Bronchial epithelial cell (primary cell): ENCODE results near the gene ANKRD45. TPM values are rescaled to one million over a fixed set of nuclear protein-coding genes. Genes with fewer than 3 reads are reported as not detected.
A peak's percentile ranks its signal among the peaks of the same experiment; 100 is the strongest.
"Not testable (repeated sequence)": the region's sequence is repeated elsewhere in the genome, so short reads cannot be mapped to it uniquely, and the experiment has no call there.

ENCODE experiments used
- DNase-seq: peaks from one replicate; pipeline ENCODE4 v3.0.0-alpha.2; 2010; ENCODE audit warnings: low read depth
- FAIRE-seq: peaks from 2 replicates; lab custom pipeline; 2011; peaks lifted over from hg19 to GRCh38; lab: Jason Lieb, UNC
- H3K27me3 ChIP-seq: 2 replicates; pipeline ENCODE4 v1.5.1; 2011; ENCODE audit warnings: low read length; ENCODE audit not compliant: control insufficient read depth, insufficient read depth
- H3K36me3 ChIP-seq: 2 replicates; pipeline ENCODE4 v1.5.1; 2011; ENCODE audit warnings: low read length; ENCODE audit not compliant: control insufficient read depth, insufficient read depth
- H3K4me3 ChIP-seq: 2 replicates; pipeline ENCODE4 v1.5.1; 2011; ENCODE audit warnings: mild to moderate bottlenecking, low read depth, low read length, control low read depth
- CTCF ChIP-seq: IDR thresholded peaks from 2 replicates; pipeline ENCODE4 v1.5.1; 2011; ENCODE audit warnings: mild to moderate bottlenecking, moderate library complexity, low read length, control low read depth, inconsistent platforms; ENCODE audit not compliant: insufficient read depth, severe bottlenecking
- total RNA-seq: library from RNA; depleted of rRNA; stranded (reverse); fragments of >200 nt; gene quantifications from 2 replicates; pipeline ENCODE4 v1.2.1, GENCODE V29; 2014

ANKRD45 gene
- total RNA-seq, 1 donor from 2014 or later = under 0.01 TPM

- TF ChIP-seq CTCF = no peak
- DNase-seq = no peak
- no peak for FAIRE-seq
- Histone ChIP-seq H3K36me3 (no peaks in the 10 kb centered on the region), H3K27me3 (no peaks in the 10 kb centered on the region), H3K4me3 (no peak within 1 kb of the TSS)
Observed at GRCh38 chr1:173635116-173635515, 34.5 kb downstream of the ANKRD45 start, which contains the start of gene TEX50. Gene TEX50 (plus strand): TSS chr1:173635338. CDS start chr1:173635522, 184 bp downstream.

GRCh38 chr1:173628888-173629287, 40.8 kb downstream of the ANKRD45 start:
- Histone ChIP-seq H3K27me3 (no peaks in the 10 kb centered on the region), H3K36me3 (no peaks in the 10 kb centered on the region), H3K4me3 (no peak overlapping the region)
- no peak for TF ChIP-seq CTCF
- FAIRE-seq (no peak), DNase-seq (peak; percentile 38)

- Histone ChIP-seq H3K4me3 (no peak overlapping the region), H3K36me3 (no peaks in the 10 kb centered on the region), H3K27me3 (no peaks in the 10 kb centered on the region)
- no peak for TF ChIP-seq CTCF
- DNase-seq (no peak), FAIRE-seq (no peak)
Observed at GRCh38 chr1:173627269-173627668, 42.4 kb downstream of the ANKRD45 start.

GRCh38 chr1:173616859-173617258, 52.8 kb downstream of the ANKRD45 start:
- FAIRE-seq (no peak), DNase-seq (no peak)
- no peaks in the 10 kb centered on the region for H3K36me3 ChIP-seq
- no peak overlapping the region for H3K4me3 ChIP-seq
- no peak for TF ChIP-seq CTCF
- H3K27me3 ChIP-seq = no peaks in the 10 kb centered on the region

- not testable (repeated sequence) for H3K27me3 ChIP-seq, FAIRE-seq, DNase-seq, H3K4me3 ChIP-seq, H3K36me3 ChIP-seq
Observed at GRCh38 chr1:173613086-173613485, 56.6 kb downstream of the ANKRD45 start.

GRCh38 chr1:173608503-173609216, 61.0 kb downstream of the ANKRD45 start:
- FAIRE-seq = no peak
- no peaks in the 10 kb centered on the region for H3K36me3 ChIP-seq
- no peak for DNase-seq
- TF ChIP-seq CTCF = no peak
- H3K27me3 ChIP-seq = no peaks in the 10 kb centered on the region
- H3K4me3 ChIP-seq = no peak overlapping the region
